GM13976 (cell line): ENCODE results near the gene PAX7.

ENCODE experiments used
- DNase-seq: peaks from one replicate; pipeline ENCODE4 v3.0.0; 2012; ENCODE audit warnings: low spot score
- CTCF ChIP-seq: IDR thresholded peaks from 2 replicates; pipeline ENCODE4 v1.5.1; 2012; ENCODE audit warnings: borderline replicate concordance, mild to moderate bottlenecking; ENCODE audit not compliant: insufficient read depth; ENCODE audit errors: extremely low read depth, missing control alignments, control extremely low read depth
- in situ Hi-C: fragments of 300-500 bp; cut with MboI; formaldehyde crosslinking; loops from one replicate; pipeline ENCODE4 v1.12.0; 2022; ENCODE audit warnings: low sequenced_read_pairs, mixed read lengths, inconsistent platforms; ENCODE audit not compliant: unreplicated experiment

The PAX7 gene

GRCh38 chr1:18633422-18634155 is 2.9 kb downstream of the PAX7 start:
- TF ChIP-seq CTCF = no peak
- in situ Hi-C loops = no loop called here
- no peak for DNase-seq

GRCh38 chr1:18634276-18634675 is 3.6 kb downstream of the PAX7 start:
- no peak for DNase-seq
- TF ChIP-seq CTCF = no peak
- in situ Hi-C loops = no loop called here

- in situ Hi-C loops = no loop called here
These were observed 4.5 kb downstream of the PAX7 start for GRCh38 chr1:18635070-18635577.

GRCh38 chr1:18635891-18636595 is 5.4 kb downstream of the PAX7 start:
- no peak for DNase-seq
- in situ Hi-C loops = no loop called here
- no peak for TF ChIP-seq CTCF

More at GRCh38 chr1:18635070-18635577, 4.5 kb downstream of the PAX7 start:
- TF ChIP-seq CTCF = no peak
- no peak for DNase-seq

GRCh38 chr1:18636596-18637508 is 6.2 kb downstream of the PAX7 start:
- no peak for DNase-seq
- in situ Hi-C loops = no loop called here
- no peak for TF ChIP-seq CTCF

- in situ Hi-C loops = no loop called here
These were observed 6.9 kb downstream of the PAX7 start for GRCh38 chr1:18637511-18637960.

More at GRCh38 chr1:18637511-18637960, 6.9 kb downstream of the PAX7 start:
- no peak for DNase-seq
- no peak for TF ChIP-seq CTCF
